GM19452 (cell line): ENCODE data around the gene ZNF718.
"Not testable (repeated sequence)": the region's sequence is repeated elsewhere in the genome, so short reads cannot be mapped to it uniquely, and the experiment has no call there.

Experiments
- ATAC-seq: cut with Tn5 transposase; IDR thresholded peaks from one replicate; pipeline ENCODE4 v1.9.1; 2021; ENCODE audit not compliant: unreplicated experiment

The ZNF718 gene

DNA sequence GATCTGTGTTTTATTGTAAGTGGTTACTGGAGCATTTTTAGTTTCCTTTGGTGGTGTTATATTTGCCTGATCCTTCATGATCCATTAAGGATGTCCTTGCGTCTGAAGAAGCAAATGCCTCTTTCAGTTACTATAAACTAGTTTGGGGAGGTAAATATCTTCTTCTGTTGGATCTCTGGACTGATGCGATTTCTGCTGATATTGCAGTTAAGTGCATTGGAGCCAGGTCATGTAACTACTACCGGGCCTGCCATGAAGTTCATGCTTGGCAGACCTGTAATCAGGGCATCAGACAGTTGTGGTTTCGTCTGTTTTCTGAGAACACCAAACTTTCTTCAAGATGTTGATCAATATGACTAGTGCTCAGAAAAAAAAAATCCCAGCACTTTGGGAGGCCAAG lies 22.9 kb downstream of the ZNF718 start:
- ATAC-seq, result no peak

DNA sequence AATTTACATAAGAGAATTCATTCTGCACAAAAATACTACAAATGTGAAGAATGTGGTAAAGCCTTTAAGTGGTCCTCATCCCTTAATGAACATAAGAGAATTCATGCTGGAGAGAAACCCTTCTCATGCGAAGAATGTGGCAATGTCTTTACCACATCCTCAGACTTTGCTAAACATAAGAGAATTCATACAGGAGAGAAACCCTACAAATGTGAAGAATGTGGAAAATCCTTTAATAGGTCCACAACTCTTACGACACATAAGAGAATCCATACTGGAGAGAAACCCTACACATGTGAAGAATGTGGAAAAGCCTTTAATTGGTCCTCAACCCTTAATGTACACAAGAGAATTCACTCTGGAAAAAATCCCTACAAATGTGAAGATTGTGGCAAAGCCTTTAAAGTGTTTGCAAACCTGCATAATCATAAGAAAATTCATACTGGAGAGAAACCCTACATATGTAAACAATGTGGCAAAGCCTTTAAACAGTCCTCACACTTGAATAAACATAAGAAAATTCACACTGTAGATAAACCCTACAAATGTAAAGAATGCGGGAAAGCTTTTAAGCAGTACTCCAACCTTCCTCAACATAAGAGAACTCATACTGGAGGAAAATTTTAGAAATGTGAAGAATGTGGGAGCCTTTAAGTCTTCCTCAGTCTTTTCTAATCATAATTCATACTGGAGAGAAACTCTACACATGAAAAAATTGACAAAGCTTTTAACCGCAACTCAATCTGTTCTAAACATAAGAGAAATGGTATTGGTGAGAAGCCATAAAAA lies 37.4 kb downstream of the ZNF718 start:
- no peak for ATAC-seq

DNA sequence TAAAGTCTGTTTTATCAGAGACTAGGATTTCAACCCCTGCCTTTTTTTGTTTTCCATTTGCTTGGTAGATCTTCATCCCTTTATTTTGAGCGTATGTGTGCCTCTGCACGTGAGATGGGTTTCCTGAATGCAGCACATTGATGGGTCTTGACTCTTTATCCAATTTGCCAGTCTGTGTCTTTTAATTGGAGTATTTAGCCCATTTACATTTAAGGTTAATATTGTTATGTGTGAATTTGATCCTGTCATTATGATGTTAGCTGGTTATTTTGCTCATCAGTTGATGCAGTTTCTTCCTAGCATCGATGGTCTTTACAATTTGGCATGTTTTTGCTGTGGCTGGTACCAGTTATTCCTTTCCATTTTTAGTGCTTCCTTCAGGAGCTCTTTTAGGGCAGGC lies 45.3 kb downstream of the ZNF718 start:
- ATAC-seq, result not testable (repeated sequence)

DNA sequence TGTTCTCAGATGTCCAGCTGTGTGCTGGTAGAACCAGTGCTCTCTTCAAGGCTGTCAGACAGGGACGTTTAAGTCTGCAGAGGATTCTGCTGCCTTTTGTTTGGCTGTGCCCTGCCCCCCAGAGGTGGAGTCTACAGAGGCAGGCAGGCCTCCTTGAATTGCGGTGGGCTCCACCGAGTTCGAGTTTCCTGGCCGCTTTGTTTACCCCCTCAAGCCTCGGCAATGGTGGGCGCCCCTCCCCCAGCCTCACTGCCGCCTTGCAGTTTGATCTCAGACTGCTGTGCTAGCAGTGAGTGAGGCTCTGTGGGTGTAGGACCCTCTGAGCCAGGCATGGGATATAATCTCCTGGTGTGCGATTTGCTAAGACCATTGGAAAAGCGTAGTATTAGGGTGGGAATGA lies 47.0 kb downstream of the ZNF718 start:
- ATAC-seq, result not testable (repeated sequence)

DNA sequence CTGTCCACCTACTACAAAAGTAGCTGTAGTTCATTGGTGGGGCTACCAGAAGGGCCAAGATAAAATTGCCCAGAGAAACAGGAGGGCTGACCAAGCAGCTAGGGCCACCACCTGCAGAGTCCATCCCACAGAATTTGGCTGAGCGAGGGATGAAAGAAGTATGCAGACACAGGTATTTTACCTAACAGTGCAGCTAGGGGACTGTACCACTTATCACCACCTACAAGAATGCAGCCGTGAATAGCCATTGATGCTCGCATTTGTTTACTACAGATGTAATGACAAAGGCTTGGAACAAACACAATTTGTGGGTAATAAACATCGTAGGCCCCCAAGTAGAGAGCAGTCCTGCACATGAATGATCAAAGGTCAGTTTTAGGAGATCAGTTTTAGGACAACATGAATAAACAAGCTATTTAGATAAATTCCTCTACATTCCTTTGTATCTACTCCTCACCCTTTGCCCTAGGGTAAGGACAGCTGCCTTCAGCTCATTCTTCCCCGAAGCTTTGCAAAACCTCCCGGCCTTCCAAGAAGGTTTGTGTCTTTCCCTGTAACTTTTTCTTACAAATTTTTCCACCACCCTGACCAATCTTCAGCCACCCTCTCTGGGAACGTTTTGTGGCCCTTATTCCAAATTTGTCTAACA lies 49.5 kb downstream of the ZNF718 start:
- ATAC-seq, result no peak

DNA sequence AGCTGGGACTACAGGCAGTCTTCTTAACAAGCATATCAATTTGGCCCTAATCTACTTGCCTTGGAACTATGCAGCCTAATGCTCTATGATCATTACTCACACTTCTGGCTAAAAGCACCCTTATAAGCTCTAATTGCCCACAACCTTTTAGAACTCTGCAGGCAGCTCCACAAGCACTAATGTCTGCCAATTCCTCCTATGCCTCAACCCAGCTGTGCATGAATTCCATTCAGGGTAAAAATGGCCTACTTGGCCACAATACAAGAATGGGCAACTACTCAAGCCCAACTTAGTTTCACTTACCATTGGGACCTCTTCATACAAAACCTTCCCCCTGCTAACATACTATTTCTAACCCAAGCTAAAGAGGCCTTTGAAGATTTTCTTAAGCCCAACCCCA lies 51.7 kb downstream of the ZNF718 start:
- ATAC-seq, result no peak

DNA sequence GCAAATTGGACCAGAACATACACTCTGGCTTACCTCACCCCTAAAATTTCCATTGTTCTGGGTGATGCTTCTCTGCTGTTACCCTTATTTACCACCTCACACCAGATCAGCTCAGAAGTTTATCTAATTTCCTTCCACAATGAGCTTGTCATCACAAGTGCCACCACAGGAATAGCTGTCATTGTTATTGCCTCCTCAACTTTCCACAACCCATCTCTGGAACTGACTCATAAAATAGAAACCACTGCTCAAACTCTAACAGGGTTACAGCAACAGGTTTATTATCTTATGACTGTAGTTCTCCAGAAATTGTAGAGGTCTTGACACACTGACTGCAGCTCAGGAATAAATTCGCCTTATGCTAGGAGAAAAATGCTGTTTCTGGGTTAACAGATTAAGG lies 52.7 kb downstream of the ZNF718 start:
- no peak for ATAC-seq

DNA sequence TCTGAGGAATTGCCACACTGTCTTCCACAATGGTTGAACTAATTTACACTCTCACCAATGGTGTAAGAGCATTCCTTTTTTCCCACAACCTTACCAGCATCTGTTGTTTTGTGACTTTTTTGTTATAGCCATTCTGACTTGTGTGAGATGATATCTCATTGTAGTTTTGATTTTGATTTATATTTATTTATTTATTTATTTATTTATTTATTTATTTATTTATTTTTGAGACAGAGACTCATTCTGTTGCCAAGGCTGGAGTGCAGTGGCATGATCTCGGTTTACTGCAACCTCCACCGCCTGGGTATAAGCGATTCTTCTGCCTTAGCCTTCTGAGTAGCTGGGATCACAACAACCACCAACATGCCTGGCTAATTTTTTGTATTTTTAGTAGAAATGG lies 57.9 kb downstream of the ZNF718 start:
- ATAC-seq, result not testable (repeated sequence)

DNA sequence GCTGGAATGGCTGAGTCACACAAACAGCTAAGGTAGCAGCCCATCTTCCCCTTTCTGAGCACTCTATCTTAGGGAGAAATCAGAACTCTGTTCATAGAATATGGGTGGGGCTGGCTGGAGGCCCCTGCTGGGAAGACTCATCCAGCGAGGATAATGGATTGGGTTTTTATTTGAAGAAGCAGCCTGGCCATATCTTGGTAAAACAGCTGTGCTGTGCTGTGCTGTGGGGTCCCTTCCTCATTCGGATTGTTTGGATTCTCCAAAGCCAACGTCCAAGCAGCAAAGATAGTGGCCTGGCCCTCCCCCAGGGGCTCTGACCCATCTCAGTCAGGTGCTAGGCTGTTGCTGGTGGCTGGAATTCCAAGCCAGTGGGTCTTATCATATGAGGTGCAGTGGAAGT lies 63.8 kb downstream of the ZNF718 start:
- ATAC-seq, result no peak

DNA sequence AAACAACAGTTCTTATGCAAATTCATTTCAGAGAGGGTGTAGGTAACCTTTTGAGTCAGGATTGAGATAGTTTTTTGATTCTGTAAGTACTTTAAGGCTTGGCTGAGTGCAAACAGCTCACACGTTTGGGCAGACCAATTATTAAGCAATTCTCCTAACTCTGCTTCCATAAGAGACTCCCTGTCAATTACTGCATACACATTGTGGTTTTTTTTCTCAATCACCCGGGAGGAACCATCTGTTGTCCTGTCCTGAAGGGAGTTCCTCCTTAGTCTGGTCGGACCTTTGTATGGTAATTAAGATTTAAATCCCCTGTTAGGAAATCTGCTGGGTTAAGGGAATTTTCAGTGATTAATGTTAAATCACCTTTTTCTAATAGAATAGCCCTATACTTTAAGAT lies 70.9 kb downstream of the ZNF718 start:
- ATAC-seq, result not testable (repeated sequence)

DNA sequence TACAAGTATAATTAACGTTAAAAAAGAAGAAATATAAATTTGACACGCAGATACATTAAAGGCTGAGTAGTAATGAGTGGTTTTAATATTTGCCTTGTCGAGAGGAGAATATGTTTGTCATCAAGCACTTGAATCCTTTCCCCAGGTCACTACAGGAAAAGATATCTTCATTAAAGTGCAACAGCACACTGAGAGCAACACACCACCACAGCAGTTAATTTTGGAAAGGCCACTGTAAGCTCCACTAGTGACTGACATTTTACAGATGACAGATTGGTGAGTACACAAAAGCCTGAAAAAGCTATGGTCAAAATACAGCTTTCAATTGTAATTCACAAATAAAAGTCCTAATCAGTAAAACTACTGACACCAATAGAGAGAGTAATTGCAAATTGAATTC lies 76.6 kb downstream of the ZNF718 start:
- no peak for ATAC-seq

DNA sequence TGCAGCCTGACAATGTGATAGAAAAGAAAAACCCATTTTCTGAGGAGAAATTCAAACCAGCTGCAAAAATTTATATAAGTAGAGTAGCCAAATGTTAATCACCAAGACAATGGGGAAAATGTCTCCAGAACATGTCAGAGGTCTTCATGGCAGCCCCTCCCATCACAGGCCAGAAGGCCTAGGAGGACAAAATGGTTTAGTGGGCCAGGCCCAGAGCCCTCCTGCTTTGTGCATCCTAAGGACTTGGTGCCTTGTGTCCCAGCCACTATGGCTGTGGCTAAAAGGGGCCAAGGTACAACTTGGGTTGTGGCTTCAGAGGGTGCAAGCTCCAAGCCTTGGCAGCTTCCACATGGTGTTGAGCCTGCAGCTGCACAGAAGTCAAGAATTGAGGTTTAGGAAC lies 78.5 kb downstream of the ZNF718 start:
- ATAC-seq, result not testable (repeated sequence)

DNA sequence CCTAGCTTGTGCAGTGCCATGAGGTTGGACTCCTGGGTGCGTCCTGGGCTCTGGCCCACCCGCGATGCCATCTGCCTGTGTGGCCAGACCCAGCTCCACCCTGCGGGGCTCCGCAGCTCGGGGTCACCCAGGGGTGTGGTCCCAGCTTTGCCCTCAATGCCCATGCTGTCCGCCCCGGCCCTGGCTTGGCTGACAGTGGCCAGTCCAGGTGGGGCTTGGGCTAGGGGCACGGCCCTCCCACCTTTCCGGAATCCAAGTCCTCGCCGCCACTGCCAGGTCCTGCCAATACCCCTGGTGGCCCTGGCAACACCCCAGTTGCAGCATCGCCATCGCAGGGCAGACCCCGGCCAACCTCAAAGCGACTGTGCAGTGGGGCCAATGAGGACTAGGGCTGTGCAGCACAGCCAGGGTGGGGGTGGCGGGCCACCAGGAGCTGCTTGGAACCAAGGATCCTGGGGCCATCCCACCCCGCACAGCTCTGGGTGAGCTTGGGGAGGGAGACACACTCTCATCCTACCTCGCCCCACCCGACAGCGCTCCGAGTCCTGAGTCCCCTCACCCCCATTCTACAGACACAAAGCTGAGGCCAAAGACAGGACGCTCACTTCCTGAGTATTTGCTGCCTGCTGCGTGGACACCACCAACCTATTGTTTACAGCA lies 80.9 kb downstream of the ZNF718 start:
- ATAC-seq, result no peak

DNA sequence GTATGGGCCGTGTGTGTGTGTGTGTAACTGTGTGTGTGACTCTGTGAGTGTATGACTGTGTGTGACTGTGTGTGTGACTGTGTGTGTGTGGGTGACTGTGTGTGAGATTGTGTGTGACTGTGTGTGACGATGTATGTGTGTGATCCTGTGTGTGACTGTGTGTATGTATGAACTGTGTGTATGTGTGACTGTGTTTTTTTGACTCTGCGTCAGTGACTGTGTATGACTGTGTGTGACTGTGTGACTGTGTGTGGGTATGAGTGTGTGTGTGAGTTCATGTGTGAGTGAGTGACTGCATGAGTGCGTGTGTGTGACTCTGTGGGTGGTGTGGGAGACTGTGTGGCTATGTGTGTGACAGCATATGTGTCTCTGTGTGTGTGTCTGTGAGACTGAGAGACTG lies 81.8 kb downstream of the ZNF718 start:
- ATAC-seq, result no peak

DNA sequence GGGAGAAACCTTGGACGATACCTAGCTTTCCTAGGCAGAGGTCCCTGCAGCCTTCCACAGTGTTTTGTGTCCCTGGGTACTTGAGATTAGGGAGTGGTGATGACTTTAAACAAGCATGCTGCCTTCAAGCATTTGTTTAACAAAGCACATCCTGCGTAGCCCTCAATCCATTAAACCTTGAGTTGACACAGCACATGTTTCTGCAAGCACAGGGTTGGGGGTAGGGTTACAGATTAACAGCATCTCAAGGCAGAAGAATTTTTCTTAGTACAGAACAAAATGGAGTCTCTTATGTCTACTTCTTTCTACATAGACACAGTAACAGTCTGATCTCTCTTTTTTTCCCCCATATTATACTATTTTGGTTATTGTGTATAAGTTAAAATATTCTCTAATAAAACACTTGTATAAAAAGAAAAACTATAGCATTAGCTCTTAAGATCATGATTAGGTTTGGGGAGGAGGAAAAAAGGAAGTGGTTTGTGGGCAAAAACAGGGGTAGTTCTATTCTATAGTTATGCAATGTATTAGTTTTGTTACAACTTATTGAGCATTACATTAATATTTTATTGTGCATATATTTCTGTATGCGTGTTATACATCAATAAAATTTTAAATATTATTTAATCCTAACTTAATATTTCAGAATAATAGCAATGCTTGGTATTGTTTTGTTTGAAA lies 84.3 kb downstream of the ZNF718 start:
- not testable (repeated sequence) for ATAC-seq

DNA sequence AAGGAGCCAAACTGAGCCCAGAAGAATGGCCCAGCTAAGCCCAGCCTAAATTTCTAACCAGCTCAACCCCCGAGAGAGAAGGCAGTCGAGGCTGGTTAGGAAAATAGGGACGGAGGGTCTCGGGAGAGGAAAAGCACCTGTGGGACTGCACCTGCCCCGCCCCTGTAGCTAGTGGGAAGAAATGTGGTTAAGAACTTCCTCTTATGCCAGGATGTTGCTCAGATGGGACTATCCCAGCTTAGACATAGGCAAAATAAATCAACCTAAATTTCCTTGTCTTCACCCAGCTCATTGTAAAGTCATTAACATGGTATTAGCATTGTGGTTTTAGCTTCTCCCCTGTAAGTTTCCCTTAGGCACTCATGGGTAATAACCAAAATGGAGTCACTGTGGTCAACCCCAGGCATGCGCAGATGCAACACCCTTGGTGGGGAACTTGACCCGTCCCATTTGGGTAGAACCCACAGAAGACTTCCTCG lies 86.8 kb downstream of the ZNF718 start:
- no peak for ATAC-seq

DNA sequence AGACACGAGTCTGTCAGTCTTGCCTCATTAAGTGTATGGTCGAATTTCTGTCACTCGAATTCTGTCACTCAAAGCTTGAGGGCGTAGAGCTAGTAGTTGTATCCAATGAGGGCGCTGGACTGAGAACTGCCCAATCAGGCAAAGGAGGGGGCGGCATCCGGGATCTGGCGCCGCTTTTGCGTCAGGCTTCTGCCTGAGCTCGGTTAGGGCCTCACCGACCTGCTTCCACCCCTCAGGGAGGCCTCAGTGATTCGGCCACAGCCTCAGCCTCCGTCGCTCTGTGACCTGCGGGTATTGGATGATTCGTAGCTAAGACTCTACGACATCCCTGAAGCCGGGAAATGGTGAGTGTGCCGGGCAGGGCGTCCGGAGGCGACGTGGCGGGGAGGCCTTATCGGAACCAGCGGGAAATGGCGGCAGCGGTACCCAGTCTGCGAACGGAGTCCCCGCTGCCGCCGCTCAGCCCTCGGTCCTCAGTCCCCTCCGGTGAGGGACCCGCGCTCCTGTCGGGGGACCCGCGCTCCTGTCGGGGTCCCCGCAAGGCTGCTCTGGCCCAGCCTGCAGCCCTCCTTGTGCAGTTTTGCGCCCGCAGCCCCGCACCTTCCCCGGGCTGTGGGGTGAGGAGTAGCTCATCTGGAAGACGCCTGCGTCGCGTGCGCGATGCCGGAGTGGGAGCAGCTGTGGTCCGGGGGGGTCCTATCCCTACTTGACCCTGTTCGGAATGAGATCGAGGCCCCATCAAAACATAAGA lies 88.3 kb downstream of the ZNF718 start:
- ATAC-seq, result no peak

DNA sequence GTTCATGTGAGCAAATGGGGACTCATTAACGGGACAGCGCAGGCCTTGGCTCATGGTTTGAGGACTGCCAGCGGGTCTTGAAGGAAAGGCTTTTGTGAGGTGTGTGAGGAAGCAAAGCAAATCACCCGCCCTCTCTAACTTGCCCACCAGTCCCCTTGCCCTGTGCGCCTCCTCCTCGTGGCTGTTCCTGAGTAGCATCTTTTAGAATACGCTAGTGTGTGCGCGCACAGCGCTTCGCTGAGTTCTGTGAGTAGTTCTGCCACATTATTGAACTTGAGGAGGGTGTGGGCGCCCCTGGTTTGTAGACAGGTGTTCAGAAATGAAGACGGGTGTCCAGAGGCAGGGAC lies 88.9 kb downstream of the ZNF718 start:
- ATAC-seq, result not testable (repeated sequence)
